ENCODE results near the gene RARRES1. TPM values are rescaled to one million over a fixed set of nuclear protein-coding genes. Genes with fewer than 3 reads are reported as not detected.

Gene RARRES1
- total RNA-seq, 1 donor from 2014 or later, result 1.3 TPM

GRCh38 chr3:158735296-158736033 lies 3.2 kb upstream of the RARRES1 start:
- no peak for ATAC-seq

GRCh38 chr3:158733656-158734055 lies 1.4 kb upstream of the RARRES1 start:
- ATAC-seq (no peak), DNase-seq (ENCODE audit: low spot score) (no peak)

More at GRCh38 chr3:158735296-158736033, 3.2 kb upstream of the RARRES1 start:
- DNase-seq (ENCODE audit: low spot score), result no peak

DNA sequence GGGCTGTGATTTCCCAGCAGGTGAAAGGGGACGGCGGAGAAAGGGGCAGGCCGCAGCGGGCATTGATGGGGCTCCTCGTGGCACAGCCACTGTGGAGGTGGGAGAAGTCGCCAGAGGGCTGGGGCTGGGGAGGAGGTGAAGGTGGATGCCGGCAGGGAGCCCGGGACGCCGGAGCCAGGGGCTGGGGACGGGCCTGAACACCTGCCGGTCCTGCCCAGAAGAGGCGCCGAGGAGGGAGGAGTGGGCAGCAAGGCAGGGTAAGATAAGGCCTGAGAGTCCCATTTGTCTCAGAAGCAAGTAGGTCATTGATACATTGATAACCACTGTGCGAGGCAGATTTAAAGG lies 571 bp upstream of the RARRES1 start:
- no peak for DNase-seq (ENCODE audit: low spot score)
- no peak for ATAC-seq

DNA sequence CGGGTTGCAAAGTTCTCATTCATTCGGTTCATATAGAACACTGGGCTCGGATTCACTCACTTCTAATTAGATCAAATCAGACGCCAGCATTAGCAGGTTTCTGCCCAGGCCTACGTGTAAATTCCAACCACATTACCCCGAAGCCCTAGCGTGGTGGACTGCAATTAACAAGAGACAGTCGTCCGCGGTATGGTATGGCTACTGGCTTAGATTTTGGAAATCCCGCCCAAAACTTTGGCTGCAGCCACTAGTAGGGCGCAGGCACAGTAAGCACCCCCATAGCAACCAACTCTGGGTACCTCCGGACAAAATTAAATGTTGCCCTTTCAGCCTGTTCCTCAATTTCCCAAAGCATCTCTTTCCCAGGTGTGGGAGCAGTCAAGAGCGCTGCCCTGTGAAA lies 771 bp downstream of the RARRES1 start:
- DNase-seq (ENCODE audit: low spot score) (no peak), ATAC-seq (no peak)

GRCh38 chr3:158728851-158729250 lies 3.4 kb downstream of the RARRES1 start:
- DNase-seq (ENCODE audit: low spot score), result no peak
- no peak for ATAC-seq

DNA sequence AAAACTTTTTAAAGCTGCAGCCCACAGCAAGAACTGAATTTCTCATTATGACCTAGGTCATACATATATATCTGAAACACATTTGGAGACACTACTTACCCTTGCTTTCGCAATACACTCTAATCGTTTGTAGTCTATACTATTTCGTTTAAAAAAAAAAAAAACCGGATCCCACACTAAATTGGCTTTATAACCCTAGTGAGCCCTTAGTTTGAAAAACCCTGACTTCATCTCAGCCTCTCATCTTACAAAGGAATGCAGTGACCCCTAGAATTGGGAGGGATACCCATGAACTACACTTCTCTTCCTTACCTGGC lies 4.2 kb downstream of the RARRES1 start:
- ATAC-seq (no peak), DNase-seq (ENCODE audit: low spot score) (no peak)

GRCh38 chr3:158727206-158728060 lies 4.8 kb downstream of the RARRES1 start:
- DNase-seq (ENCODE audit: low spot score), result no peak
- peak; percentile 56 for ATAC-seq

- DNase-seq (ENCODE audit: low spot score) (peak; percentile 78), ATAC-seq (peak; percentile 92)
These were observed 6.8 kb downstream of the RARRES1 start for GRCh38 chr3:158725348-158726011.

DNA sequence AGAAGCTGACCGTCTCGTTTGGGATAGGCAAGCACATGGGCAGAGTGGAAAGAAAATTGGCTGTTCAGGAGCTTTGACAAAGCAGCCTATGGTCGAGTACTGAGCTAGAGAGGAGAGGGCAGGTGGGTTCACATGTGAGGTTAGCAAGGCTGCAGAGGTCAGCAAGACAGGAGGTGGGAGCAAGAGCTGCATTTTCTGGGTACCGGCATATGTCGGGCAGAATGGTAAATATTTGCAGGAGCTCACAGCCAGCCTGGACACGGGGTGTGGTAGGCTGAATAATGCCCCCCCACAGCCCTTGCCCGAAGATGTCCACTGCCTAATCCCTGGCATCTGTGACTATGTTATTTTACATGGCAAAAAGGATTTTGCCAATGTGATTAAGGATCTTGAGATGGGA lies 8.3 kb downstream of the RARRES1 start:
- DNase-seq (ENCODE audit: low spot score), result no peak
- ATAC-seq, result no peak

- ATAC-seq (no peak), DNase-seq (ENCODE audit: low spot score) (no peak)
These were observed 10.1 kb downstream of the RARRES1 start for GRCh38 chr3:158722108-158722507.

DNA sequence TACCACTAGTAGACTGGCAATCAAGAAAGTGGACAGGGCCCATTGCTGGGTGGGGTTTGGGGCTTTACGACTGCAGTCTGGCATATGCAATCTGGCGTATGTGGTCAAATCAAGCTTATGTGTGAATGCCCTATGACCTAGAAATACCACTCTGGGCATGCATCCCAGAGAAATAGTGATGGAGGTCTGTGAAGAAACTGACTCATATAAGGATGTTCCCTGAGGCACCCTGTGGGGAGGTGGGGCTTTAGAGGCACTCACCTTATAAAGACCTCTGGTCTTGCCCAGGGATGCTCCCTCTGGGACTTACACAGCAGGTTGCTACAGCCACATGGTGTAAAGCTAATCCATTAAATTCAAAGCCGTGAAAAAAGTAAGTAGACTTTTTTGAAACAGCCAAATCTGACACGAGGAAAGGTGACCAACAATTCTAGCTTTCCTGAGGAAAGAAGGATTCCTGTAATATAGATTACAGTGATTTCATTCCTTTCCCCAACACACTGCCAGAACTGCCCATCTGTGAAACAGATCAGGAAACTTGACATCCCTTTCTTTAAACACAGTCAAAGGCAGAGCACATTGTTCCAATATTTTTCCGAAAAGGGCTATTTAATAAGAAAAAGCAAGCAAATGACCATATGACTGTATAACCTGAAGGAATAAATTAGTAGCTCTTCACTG lies 13.6 kb downstream of the RARRES1 start:
- ATAC-seq (no peak), DNase-seq (ENCODE audit: low spot score) (no peak)

DNA sequence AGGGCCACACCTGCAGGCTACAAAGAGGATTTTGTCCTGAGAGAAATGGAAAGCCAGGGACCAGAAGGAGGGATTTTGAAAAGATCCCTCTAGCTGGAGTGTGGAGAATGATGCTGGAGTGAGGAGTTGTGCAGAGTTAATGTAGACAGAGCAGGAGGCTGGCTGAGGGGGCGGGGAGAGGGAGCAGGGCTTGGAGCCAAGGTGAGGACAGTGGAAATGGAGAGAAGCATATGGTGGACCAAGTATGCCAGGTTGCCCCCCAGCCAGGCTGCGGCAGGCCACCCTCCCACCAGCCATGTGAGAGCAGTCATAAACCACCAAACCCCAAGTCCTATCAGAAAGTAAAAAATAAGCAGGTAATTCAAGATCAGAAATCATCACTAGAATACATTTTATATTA lies 14.7 kb downstream of the RARRES1 start:
- no peak for ATAC-seq
- no peak for DNase-seq (ENCODE audit: low spot score)

DNA sequence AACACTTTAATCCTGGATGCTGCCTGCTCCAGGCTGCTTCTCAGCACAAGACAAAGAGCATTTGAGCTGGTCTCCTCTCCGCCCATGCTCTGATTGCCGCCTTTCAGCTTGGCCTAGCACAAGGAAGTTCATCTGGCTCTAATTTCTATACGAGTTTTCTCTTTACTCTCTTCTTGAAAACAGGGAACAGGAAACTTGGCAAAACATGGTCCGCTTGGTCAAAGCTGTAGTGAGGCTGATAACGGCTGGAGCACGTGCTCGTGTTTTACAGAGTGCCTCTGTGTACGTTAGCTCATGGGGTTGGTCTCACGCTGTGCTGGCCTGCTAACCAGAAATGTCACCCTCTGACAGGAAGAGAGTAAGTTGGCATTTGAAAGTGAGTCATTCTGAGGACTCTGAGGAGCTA lies 19.2 kb downstream of the RARRES1 start:
- ATAC-seq, result peak; percentile 65

GRCh38 chr3:158712443-158712842 lies 19.8 kb downstream of the RARRES1 start:
- ATAC-seq, result no peak
- no peak for DNase-seq (ENCODE audit: low spot score)

More for the DNA sequence above, 19.2 kb downstream of the RARRES1 start:
- DNase-seq (ENCODE audit: low spot score), result no peak

GRCh38 chr3:158711886-158712285 lies 20.4 kb downstream of the RARRES1 start:
- DNase-seq (ENCODE audit: low spot score), result no peak
- ATAC-seq, result no peak

DNA sequence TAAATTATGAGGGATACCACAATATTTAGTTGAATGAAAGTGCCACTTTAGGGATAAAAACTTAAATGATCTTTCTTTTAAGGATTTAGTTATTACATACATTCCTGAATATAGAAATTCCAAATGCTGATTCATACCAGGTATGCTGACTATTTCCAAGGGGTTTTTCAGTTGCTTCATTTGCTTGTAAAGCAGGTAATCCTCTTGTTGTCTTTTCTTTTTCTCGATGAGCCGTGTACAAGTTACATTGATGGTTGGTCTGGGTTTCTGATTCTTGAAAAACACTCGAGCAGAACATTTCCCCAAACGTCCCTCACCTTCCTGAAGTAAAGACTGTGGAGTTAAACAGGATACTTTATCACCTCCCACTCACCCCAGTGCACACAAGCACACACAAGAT lies 21.7 kb downstream of the RARRES1 start:
- ATAC-seq (no peak), DNase-seq (ENCODE audit: low spot score) (no peak)

GRCh38 chr3:158709666-158710083 lies 22.6 kb downstream of the RARRES1 start:
- ATAC-seq (no peak), DNase-seq (ENCODE audit: low spot score) (no peak)

DNA sequence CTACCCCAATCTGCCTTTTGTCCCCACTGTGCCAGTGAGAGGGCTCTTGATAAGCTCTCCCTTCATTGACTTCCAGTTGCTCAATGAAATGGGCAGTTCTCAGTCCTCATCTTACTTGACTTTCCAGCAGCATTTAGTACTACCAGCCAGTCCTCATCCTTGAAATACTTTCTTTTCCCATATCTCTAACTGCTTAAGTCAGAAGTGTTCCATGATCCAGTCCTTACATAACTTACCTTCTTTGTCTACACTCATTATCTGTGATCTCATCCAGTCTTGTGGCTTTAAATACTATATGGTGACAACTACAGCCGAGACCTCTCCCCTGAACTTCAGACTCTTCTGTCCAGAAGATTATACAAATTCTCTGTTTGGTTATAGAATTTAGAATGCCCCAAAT lies 28.7 kb downstream of the RARRES1 start:
- ATAC-seq, result no peak

DNA sequence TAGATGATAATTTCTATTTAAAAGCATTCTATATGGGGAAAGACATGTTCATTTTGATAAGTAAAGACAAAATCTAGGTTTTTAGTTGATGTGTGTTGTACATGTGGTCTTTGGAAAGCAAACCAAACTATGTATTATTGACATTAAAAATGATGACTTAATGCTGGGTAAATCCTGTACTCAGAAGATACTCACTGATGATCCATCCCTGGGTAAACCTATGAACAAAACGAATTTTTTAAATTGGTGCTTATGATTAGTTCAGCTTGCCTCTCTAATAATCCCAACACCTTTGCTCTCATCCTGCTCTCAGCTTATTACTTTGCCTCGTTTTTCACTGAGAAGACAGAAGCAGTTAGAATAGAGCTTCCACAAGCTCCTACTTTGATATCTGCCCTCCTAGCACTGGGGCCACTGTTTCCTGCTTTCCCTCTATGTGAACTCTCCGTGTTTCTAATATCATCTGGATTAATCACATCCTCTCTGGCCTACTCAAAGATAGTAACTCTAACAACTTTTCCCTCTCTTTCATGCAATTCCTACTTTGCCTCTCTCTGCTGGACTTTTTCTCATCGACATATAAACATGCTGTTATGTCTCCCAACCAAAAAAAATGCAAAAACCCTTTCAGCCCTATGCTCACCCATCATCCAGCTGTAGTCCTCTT lies 29.3 kb downstream of the RARRES1 start:
- DNase-seq (ENCODE audit: low spot score) (no peak), ATAC-seq (no peak)

More for the DNA sequence above, 28.7 kb downstream of the RARRES1 start:
- DNase-seq (ENCODE audit: low spot score), result no peak

GRCh38 chr3:158701420-158702065 lies 30.7 kb downstream of the RARRES1 start:
- no peak for DNase-seq (ENCODE audit: low spot score)
- no peak for ATAC-seq
